GM12801 (cell line): Measurements from ENCODE around the gene UNC5B.

Source experiments
- TF ChIP-seq, protein P1 (sequence below): IDR thresholded peaks from one replicate; pipeline ENCODE4 v1.5.1; 2011; ENCODE audit warnings: control low read depth; ENCODE audit not compliant: insufficient read length; ENCODE audit errors: extremely low read depth

Gene UNC5B

DNA sequence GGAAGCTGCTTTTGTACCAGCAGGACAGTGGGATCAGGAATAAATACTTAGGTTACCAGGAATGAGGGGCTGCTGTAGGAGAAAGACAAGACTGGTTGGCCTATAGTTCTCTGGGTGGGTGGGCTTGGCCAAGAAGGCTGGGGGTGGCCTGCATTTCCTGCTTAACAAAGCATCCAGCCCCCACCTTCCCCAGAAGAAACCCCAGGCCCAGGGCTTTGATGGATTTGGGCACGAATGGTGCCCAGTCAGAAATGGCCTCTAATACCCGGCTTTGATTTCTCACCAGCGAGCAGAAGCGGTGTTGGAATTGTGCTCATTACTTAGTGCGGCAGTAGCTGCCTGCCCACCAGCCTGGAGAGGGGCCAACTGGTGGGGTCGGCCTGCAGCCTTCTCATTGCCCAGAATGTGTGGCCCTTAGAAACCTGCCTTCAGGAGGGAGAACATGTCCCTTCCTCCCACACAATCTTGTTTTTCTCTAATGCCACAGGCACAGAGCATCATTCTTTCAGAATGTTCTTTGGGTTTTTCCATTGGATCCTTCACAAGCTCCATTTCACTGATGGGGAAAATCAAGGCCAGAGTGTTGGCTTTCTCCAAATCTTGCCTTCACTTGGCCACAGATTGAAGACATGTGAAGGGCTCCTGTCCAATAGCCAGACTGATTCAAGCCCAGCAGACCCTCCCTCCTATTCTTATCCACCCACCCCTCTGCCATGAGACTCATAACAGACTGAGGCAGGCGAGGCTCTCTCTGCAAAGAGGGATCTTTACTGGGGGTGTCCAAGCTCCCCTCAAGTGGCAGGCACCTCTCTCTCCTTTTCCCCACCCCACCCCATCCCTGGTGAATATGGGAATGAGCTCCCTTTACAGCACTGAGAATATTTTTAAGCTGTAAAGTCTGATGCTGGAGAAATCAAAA lies 2.5 kb downstream of the UNC5B start:
- TF ChIP-seq, protein P1, sequence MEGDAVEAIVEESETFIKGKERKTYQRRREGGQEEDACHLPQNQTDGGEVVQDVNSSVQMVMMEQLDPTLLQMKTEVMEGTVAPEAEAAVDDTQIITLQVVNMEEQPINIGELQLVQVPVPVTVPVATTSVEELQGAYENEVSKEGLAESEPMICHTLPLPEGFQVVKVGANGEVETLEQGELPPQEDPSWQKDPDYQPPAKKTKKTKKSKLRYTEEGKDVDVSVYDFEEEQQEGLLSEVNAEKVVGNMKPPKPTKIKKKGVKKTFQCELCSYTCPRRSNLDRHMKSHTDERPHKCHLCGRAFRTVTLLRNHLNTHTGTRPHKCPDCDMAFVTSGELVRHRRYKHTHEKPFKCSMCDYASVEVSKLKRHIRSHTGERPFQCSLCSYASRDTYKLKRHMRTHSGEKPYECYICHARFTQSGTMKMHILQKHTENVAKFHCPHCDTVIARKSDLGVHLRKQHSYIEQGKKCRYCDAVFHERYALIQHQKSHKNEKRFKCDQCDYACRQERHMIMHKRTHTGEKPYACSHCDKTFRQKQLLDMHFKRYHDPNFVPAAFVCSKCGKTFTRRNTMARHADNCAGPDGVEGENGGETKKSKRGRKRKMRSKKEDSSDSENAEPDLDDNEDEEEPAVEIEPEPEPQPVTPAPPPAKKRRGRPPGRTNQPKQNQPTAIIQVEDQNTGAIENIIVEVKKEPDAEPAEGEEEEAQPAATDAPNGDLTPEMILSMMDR = no peak

DNA sequence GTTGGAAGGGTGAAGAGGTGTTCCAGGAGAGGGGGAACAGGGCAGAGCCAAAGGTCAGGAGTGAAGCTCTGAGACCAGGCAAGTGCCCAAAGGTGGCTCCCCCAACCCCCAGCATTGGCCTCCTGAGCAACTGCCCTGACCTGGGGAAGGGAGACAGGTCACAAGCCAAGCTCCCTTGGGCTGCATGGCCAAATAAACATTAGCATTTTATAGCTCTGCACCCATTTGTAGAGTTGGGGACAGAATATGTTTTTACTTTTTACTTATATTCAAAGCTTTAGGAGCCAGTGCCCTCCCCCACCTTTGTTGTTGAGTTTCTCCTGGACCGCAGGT lies 4.0 kb downstream of the UNC5B start:
- TF ChIP-seq, protein P1 = no peak

DNA sequence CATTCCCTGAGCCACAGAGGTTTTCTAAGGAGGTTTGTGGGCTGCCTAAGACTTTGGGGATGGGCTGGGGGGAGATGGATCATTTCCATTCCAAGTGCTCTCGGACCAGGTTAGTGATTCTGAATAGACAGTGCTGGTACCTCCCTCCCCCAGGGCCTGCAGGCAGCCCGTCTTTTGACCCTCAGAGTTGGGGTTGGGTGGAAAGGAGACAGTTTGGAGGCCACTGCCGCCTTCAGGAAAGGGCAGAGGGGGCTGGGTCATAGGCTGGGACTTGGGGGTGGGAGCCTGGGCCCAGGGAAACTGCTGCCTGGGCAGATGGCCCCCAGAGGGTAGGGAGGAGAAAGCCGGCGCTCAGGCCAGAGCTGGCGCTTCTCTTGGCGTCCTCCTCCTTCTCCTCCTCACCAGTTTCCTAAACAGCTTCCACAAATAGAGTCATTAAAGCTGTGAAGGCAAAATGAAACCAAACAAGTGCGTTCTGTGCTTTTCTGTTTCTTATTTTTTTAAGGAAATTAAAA lies 4.4 kb downstream of the UNC5B start:
- TF ChIP-seq, protein P1 = no peak

DNA sequence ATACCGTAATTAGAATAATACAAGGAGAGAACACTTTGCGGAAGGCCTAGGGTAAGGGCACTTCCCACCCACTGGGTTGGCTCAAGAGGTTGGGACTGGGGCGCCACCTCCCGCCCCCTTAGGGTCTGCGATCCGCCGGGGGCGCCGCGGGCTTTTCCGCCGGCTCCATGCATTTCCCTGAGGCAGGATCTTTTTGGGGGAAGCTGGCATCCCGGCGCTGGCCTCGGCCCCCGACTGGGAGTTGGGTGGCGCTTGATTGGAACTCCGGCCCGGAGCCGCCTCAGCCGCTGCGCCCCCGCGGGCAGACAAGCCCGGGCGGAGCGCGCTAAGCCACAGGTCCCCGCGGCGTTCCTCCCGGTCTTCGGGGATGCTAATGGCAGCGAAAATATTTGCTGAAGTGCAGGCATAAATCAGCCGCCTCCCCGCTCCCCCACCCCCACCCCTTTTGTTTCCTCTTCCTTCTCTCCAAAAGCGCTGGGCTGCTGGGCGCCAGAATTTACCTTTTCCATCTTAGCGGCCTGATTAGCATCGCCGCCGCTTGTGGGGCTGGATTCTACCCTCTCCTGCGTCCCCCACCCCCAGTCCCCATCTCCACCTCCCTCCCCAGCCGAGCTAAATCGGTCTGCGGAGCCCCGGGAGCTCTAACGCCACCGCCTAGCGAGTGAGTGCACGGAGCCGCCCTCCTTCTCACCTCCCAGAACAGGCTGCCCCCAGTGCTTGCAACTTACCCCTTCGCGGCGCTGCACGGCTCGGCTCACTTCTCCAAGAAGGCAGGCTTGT lies 5.1 kb downstream of the UNC5B start:
- TF ChIP-seq, protein P1 = no peak

DNA sequence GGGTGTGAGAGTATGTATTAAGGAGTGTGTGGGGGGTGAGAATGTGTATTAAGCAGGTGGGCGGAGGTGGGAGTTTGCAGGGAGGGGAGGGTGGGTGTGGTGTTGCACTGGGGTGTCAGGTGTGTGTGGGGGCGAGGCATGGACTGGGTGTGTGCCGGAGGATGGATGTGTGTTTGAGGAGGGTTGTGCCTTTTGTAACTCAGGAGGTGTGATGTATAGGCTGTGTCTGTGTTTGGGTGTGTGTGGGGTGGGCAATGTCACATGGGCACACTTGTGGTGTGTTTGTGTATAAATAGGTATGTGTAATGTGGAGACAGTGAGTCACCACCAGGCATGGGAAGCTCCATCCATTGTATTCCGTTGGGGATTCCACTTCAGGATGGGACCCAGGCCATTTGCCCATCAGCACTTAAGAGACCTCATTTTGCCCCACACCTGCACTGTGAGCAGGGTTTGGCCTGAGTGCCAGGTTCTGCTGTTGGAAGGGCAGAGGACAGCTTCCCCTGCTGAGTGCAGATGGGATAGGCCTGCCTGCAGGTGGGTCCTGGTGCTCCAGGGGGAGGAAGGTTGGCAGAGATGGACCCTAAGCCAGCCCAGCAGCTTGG lies 5.8 kb downstream of the UNC5B start:
- TF ChIP-seq, protein P1 = no peak

DNA sequence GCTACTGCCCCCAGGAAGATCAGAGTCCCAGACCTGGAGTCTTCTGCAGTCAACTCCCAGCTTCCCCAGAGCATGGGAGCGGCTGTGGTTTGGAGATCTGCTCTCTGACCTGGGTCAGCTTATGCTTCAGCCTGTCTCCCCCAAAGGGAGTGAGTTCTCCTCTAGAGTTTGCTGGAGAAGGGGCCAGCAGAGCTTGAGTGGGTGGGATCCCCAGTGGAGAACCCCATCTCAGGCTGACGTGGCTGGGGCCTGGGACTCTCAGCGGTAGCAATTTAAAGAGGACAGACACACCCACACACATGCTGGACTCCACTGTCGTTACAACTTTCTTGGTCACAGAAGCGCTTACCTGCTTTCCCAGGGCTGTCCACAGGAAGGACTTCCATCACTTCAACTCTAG lies 6.3 kb downstream of the UNC5B start:
- TF ChIP-seq, protein P1 = no peak
